Measurements from ENCODE around the gene KCNAB2.

The KCNAB2 gene

DNA sequence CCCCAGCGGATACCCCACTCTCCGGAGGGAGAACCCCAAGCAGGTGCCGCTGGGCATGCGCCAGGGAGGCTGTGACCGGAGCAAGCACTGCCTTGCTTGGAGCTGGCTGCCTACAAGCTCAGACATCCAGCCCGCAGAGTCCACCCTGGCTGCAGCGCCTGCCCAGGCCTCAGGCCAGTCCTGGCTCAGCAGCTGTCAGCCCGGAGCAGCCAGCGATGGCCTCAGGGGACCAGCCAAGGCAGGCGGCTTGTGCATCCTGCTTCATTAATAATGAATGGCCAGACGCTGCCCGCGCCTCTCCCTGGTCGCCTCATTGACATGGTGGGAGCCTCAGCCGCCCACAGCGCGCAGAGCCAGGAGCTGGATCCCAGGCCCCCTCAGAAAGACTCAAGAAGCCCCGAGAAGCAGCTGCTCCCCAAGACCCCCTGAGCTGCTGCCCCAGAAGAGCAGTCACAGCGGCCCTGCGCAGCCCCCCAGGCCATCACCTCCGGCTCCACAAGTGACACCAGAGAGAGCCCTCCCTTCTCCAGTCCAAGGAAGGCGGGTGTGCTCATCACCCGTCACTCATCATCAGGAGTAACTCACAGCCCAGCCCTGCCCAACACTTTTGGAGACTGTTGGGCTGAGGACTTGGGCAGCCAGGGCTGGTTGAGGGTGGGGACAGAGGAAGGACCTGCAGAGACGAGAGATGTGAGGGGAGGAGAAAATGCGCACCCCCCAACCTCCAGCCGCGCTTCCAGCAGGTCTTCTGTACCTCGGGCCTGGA is 19.6 kb downstream of the KCNAB2 start:
- TF ChIP-seq, protein P1, sequence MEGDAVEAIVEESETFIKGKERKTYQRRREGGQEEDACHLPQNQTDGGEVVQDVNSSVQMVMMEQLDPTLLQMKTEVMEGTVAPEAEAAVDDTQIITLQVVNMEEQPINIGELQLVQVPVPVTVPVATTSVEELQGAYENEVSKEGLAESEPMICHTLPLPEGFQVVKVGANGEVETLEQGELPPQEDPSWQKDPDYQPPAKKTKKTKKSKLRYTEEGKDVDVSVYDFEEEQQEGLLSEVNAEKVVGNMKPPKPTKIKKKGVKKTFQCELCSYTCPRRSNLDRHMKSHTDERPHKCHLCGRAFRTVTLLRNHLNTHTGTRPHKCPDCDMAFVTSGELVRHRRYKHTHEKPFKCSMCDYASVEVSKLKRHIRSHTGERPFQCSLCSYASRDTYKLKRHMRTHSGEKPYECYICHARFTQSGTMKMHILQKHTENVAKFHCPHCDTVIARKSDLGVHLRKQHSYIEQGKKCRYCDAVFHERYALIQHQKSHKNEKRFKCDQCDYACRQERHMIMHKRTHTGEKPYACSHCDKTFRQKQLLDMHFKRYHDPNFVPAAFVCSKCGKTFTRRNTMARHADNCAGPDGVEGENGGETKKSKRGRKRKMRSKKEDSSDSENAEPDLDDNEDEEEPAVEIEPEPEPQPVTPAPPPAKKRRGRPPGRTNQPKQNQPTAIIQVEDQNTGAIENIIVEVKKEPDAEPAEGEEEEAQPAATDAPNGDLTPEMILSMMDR (IDR thresholded peaks at IDR 0.05): no peak
- TF ChIP-seq ZFX (IDR thresholded peaks at IDR 0.05; ENCODE audit: borderline replicate concordance): no peak
- H3K27ac ChIP-seq: no peak overlapping the region

DNA sequence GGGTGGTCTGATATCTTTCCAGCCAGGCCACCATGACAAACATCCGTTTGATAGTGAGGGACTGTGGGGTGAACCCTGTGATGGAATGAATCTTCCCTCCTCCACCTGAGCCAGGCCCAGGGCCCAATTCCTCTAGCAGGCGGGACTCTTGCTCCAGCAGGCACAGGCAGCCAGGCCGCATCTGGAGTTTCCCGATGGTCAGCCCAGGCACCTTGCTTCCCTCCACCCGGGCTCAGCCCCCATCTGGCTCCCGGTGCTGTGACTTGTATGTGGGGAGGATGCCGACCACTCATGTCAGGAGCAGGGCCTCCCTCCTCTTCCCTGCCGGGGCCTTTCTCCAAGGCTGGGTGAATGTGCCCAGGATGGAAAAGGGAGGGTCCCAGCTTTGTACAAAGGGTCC is 21.0 kb downstream of the KCNAB2 start:
- H3K27ac ChIP-seq: no peak overlapping the region
- TF ChIP-seq ZFX (IDR thresholded peaks at IDR 0.05; ENCODE audit: borderline replicate concordance): no peak
- TF ChIP-seq, protein P1 (IDR thresholded peaks at IDR 0.05): no peak

DNA sequence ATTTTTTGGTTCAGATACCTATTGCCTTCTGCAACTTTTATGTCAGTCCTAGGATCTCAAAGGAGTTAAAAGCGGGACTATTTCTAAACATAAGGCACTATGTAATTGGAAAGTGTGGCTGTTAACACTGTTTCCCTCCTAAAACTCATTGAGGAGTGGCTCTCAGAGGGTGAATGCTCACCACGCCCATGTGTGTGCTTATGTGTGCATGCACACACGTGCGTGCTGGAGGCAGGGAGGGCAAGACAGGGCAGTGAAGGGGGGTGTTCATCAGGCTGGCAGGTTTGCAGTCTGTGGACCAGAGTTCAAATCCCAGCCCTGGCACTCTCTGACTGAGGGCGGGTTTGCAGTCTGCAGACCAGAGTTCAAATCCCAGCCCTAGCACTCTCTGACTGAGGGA is 22.4 kb downstream of the KCNAB2 start:
- TF ChIP-seq, protein P1 (IDR thresholded peaks at IDR 0.05): no peak
- TF ChIP-seq ZFX (IDR thresholded peaks at IDR 0.05; ENCODE audit: borderline replicate concordance): no peak
- no peak overlapping the region for H3K27ac ChIP-seq

DNA sequence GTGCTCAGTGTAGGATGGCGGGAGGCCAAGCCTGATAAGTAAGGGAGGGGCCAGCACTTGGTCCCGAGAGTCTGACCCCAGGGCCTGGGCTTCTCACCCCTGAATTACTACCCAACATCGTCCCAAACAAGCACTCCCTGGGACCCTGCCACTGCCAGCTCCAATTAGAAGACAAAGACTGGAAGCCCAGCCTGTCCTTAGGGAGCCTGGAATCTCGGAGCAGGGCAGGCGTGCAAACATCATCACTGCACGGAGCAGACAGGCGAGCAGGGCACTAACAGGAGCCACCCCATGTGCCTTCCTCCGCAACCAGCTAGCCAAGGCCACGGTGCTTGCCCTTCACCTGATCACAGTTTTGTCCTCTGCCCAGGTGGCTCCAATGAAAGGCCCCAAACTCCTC is 23.2 kb downstream of the KCNAB2 start:
- H3K27ac ChIP-seq: no peak overlapping the region
- TF ChIP-seq, protein P1 (IDR thresholded peaks at IDR 0.05): no peak
- TF ChIP-seq ZFX (IDR thresholded peaks at IDR 0.05; ENCODE audit: borderline replicate concordance): no peak

DNA sequence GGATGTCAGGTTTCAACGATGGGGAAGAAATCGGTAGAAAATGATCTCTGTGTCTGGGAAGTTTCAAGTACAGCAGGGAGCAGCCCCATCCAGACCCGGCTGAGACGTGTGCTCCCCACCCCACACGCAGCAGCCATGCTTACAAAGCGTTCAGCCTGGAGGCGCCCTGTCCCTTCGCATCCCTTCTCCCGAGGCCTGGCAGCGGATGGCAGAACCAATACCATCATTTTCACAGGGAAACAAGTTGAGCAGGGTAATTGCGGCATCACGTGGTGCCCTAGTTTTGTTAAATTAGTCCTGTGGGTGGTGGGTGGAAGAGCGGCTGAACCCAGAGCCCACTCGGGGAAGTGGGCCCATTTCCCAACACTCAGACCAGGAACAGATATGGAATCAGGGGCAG is 23.9 kb downstream of the KCNAB2 start:
- no peak for TF ChIP-seq ZFX (IDR thresholded peaks at IDR 0.05; ENCODE audit: borderline replicate concordance)
- TF ChIP-seq, protein P1 (IDR thresholded peaks at IDR 0.05): no peak
- no peak overlapping the region for H3K27ac ChIP-seq

DNA sequence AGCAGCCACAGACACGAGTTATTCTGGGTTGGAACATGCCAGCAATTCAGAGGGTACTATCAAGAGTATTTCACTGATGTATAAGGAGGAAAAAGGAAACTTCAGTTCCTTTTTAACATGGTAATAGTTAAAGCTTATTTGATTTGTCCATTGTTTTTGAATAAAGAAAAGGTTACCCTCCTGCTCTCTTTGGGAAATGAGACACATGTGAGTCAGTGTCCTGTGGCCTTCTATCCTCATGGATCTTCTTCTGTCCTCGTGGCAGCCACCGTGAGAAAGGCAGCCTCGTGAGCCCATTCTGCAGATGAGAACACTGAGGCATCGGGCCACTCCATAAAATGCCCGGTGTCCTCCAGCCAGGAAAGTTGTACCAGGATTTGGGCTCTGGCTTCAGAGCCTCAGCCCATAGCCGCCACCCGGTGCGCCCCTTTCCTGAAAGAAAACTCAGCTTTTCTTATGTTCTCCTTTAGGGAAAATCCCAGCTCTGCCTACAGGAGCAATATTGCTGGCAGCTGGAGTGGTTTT is 24.8 kb downstream of the KCNAB2 start:
- TF ChIP-seq, protein P1 (IDR thresholded peaks at IDR 0.05): no peak
- no peak for TF ChIP-seq ZFX (IDR thresholded peaks at IDR 0.05; ENCODE audit: borderline replicate concordance)
- no peak overlapping the region for H3K27ac ChIP-seq

DNA sequence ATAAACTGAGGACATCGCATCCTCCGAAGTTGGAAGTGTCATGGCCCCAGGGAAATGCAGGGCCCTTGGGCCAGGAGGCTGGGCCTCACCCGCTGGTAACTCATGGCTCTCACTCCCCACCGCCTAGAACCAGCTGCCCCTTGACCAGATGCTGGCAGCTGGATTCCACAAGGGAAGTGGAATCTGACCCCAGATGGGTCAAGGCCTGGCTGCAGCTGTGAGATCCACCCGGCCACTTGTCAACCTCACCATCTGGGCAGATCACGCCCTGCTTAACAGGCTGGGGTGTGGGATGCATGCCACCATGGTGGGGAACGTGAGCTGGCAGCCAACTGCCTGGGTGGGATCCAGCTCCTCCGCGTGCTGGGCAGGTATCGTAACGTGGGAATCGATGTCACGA is 25.5 kb downstream of the KCNAB2 start:
- no peak for TF ChIP-seq ZFX (IDR thresholded peaks at IDR 0.05; ENCODE audit: borderline replicate concordance)
- TF ChIP-seq, protein P1 (IDR thresholded peaks at IDR 0.05): no peak
- no peak overlapping the region for H3K27ac ChIP-seq
